Left colon (tissue), 2 donors: ENCODE results near the gene PPM1H. TPM values are rescaled to one million over a fixed set of nuclear protein-coding genes. Genes with fewer than 3 reads are reported as not detected.
"Not testable (repeated sequence)": the region's sequence is repeated elsewhere in the genome, so short reads cannot be mapped to it uniquely, and the experiment has no call there.

ENCODE experiments used
- ATAC-seq: fragments of 200-7000 bp; cut with Tn5 transposase; one replicate; pipeline ENCODE4 v1.9.1; 2020; ENCODE audit warnings: mild to moderate bottlenecking, moderate library complexity
- DNase-seq, 2 donors: peaks; one replicate each; pipeline ENCODE4 v3.0.0-alpha.2; 2020
- intact Hi-C, 2 donors: fragments of 100-400 bp; cut with DNase I in 1 of 2; cut with micrococcal nuclease in 1 of 2; formaldehyde crosslinking; loops; one replicate each; pipeline versions ENCODE4 v1.11.2 to v1.14.0; 2022; cut with DNase I, micrococcal nuclease
- total RNA-seq, 2 donors: library from RNA; stranded (reverse); fragmentation: NEBNext Ultra II Directional; extraction: Animal tissue kit (Norgen Biotek cat#: 25700); gene quantifications; one replicate each; pipeline ENCODE4 v1.2.1, GENCODE V29; 2021
- donor health status: DM: no; HTN: no; CAD: no.
- donor health status: DM: yes; HTN: yes; CAD: no.

PPM1H gene
- total RNA-seq, 2 donors from 2014 or later, result 7.6 to 7.9 TPM

DNA sequence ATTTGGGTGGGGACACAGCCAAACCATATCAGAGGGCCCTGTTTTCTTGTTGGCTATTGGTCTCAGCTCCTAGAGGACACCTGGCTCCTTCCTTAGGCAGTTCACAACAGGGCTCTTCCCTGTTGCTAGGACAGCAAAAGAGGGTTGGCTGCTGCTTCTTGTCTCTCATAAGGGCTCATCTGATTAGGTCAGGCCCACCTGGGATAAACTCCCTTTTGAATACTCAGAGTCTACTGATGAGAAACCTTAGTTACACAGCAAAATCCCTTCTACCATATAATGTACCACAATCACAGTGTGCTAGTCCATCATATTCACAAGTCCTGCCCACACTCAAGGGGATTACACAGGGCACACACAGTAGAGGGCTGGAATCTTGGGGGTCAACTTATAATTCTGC, 49.7 kb downstream of the PPM1H start:
- intact Hi-C loops, result no loop called here
- no peak for ATAC-seq
- DNase-seq, result no peak

DNA sequence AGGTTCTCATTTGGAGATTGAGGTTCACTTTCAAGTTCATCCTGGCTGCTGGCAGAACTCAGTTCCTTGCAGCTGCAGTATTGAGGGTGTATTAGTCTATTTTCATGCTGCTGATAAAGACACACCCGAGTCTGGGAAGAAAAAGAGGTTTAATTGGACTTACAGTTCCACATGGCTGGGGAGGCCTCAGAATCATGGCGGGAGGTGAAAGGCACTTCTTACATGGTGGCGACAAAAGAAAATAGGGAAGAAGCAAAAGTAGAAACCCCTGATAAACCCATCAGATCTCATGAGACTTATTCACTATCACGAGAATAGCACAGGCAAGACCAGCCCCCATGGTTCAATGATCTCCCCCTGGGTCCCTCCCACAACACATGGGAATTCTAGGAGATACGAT, 50.1 kb downstream of the PPM1H start:
- ATAC-seq, intact Hi-C loops, DNase-seq: not testable (repeated sequence)

DNA sequence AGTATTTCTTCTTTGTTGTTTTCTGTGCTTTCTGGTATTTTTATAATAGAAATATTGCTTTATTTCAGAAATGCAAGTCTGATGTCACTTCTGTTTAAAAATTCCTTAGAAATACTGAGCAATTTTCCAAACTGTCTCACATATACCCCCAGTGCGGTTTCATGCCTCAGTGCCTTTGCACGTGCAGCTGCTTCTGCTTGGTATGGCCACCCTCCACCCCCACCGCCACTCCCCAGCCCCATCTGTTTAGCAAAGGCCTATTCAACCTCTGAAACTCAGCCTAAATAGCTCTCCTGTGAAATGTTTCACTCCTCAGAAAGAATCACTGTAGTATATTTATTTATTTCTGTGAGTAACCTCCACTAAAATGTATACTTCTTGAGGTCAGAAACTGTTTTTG, 52.3 kb downstream of the PPM1H start:
- DNase-seq (no peak), ATAC-seq (no peak)
- intact Hi-C loops, result no loop called here

DNA sequence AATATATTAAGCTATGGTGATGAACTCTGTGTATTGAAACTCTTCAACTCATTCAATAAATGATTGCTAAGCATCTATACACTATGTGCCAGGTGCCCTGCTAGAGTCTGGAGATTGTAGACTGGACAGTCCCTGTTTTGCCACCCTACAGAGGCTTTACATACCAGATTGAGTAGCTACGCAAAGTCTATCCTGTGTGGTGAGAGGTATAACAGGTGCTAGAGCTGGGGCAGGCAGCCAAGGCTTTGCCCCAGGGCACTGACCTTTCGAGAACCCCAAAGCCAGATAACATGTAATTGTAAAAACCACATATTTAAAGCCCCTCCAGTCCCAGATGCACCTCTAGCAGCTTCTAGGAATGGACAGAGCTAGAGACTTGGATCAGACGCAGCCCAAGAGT, 52.8 kb downstream of the PPM1H start:
- intact Hi-C loops, result no loop called here

GRCh38 chr12:62879691-62880090, 55.3 kb downstream of the PPM1H start:
- no peak for DNase-seq
- no peak for ATAC-seq
- intact Hi-C loops, result no loop called here

More for the DNA sequence above, 52.8 kb downstream of the PPM1H start:
- ATAC-seq (no peak), DNase-seq (no peak)

DNA sequence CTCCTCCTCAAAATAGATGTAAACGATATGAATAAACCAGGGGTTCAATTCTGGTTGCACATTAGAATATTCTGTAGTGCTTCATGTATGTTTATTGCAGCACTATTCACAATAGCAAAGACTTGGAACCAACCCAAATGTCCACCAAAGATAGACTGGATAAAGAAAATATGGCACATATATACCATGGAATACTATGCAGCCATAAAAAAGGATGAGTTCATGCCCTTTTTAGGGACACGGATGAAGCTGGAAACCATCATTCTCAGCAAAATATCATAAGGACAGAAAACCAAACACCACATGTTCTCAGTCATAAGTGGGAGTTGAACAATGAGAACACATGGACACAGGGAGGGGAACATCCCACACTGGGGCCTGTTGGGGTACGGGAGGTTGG, 55.7 kb downstream of the PPM1H start:
- ATAC-seq, DNase-seq, intact Hi-C loops: not testable (repeated sequence)

- ATAC-seq (no peak), DNase-seq (no peak)
- intact Hi-C loops, result no loop called here
These were observed 56.7 kb downstream of the PPM1H start for GRCh38 chr12:62878211-62878610.

DNA sequence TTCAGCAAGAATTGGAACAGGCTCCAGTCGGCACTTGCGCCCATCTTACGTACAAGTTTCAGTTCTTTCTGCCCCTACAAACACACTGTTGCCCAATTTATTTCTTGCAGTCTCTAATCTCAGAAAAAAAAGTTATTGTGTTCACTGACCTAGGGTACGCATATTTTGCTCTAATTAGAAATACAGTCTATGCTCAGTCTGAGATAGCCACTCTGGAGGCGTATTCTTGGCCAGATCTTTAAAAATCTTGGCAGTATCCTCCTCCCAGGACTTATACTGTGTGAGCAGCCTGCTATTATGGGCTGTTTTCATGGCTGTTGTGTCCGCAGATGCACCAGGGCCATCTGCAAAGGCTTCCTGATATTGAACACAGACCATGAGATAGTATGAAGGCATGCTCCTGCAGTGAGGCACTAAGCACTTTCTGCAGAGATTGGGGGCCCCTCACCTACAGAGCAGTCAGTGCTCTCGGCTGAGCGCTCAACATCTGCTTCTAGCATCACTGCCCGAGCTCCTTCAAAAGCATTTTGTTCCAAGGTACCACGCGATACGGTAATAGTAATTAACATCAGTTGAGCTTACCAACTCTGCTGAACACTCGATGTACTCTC, 57.9 kb downstream of the PPM1H start:
- no peak for DNase-seq
- intact Hi-C loops, result no loop called here

DNA sequence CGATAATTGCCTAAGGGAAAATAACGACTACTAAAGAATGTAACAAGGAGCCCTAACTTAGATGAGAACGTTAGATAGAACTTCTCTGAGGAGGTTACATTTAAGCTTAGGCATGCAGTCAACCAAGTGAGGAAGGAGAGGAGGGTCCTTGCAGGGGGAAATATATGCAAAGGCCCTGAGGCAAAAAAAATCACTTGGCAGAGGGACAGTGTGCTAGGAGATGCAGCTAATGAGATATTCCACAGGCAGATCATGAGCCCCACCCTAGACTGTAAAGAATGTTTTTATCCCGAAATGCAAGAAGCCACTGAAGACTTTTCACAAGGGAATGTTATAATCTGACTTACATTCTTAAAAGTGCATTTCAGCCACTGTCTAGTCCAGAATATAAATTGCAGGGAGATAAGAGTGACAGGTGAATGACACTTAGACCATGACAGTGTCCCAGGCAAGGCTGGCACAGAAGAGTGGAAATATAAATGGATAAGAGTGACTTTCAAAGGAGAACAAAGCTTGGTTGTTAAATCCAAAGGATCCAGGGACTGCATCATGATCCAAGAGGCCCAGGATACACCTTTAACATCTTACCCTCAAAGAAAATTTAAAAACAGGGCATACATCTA, 61.0 kb downstream of the PPM1H start:
- ATAC-seq (no peak), DNase-seq (no peak)
- intact Hi-C loops, result no loop called here

More for the DNA sequence above, 57.9 kb downstream of the PPM1H start:
- no peak for ATAC-seq

DNA sequence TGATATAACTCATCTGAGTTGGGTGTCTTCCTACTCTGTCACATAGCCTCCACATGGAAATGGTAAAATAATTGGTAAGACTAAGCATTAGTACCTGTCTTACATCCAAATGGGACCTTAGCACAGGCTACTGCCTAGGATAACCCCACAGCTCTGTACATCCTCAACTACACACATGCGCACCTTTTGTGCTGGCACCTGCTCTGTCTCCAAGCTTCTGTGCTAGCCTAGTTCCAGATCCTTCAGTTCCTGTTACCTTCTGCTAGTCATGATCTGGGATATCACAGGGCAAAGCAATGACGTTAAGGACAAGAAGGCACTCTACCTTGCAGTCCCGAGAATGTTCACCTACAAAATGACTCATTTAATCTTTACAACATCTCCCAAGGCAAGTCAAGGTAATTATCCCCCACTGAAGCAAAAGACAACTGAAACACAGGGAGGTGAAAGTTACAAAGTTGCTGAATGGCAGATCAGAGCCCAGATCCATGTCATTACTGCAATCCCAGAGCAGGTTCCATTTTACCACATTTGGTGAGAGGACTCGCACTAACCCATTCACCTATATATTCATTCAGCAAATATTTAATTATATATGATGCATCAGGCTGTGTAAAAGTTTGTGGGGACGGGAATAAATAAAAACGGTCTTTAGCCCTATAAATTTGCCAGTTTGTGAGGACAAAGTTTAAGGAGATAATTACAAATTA, 61.7 kb downstream of the PPM1H start:
- ATAC-seq (peak; percentile 30), DNase-seq (no peak)
- intact Hi-C loops, result no loop called here

GRCh38 chr12:62868820-62869219, 66.1 kb downstream of the PPM1H start:
- ATAC-seq, result no peak
- intact Hi-C loops, result no loop called here
- no peak for DNase-seq

DNA sequence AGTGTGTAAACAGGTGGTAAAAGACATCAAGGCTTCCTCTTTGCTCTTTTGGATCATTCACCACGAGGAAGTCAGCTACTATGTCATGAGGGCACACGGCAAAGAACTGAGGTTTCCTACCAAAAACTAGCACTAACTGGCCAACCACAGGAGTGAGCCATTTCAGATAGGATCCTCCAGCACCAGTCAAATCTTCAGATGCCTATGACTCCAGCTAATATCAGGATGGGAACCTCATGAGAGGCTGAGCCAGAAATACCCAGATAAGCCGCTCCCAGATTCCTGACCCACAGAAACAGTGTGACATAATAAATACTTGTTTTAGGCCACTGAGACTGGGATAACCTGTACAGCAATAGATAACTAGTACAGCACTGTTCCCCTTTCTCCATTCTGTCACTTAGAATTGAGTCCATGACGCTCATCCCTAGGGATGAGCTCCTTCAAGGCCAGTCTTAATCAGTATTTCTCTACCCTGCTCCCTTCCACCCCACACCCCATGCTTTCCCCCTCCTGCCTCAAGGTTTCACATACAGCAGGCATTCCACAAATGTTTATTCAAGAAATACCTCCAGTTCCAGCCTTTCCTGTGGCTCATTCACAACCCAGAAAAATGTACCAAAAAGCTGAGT, 68.4 kb downstream of the PPM1H start:
- intact Hi-C loops, result no loop called here
- DNase-seq (no peak), ATAC-seq (no peak)

DNA sequence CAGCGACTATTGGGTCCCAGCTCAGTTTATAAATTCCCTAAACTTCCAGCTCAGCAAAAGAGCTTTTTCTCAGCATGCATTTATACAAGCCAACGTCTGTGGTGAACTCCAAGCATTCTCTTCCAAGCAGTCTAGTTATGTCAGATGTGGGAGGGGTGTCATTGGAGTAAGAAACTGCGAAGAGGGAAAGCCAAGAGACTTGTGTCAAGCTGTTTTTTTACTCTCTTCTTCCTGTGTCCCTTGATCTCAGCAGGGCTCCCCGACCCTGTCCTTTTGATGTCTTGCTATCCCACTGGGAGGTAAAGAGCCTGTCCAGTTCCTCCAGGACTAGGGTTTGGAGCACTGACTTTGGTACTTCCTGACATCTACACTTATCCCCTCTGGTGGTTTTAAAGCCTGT, 69.0 kb downstream of the PPM1H start:
- no peak for ATAC-seq
- no peak for DNase-seq
- intact Hi-C loops, result no loop called here

- DNase-seq, result no peak
- ATAC-seq, result no peak
- intact Hi-C loops, result no loop called here
These were observed 69.9 kb downstream of the PPM1H start for GRCh38 chr12:62865065-62865464.

DNA sequence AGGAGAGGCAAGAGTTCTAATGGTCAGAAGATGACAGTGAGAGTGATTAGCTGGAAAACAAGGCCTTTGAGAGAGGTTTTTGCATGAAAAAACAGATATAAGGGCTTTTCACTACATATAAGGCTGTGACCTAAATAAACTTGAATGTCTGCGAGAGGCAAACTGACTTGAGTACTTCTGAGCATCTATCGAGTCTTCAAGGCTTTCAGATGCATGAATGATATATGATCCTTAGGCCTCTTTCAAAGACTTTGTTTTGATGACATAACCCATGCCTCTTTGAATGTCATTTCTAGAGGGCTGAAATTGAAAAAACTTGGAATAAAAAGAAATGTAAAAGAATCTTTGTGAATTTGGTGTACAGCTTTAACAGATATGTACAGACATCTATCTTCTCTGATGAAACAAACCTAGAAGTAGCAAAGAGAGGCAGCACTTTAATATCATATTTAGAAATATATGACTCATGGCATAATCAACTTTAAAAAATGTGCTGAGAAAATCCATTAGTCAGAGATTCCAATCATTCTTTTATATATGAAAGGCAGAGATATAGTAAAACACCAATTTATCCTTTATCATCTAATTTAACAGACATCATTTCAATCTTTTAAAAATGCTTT, 72.6 kb downstream of the PPM1H start:
- intact Hi-C loops, result no loop called here
- ATAC-seq (no peak), DNase-seq (no peak)

DNA sequence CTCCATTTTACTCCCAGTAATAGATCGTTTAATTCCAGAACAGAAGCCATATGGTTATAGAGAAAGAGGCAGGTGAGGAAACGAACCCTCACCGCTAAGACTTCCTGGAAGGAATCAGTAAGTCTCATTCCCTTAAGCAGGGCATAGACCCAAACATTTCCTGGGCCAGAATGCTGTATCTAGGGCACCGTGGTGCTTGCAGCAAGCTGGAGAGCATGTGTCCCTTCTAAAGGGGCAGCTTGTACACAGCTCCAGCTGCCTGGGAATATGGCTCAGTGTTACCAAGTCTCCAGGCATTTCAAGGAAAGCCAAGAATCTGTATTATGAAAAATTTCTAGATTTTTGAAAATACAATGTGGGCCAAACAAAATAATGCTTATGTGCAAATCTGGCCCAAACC, 73.4 kb downstream of the PPM1H start:
- ATAC-seq, result no peak
- intact Hi-C loops, result no loop called here
- DNase-seq, result no peak

DNA sequence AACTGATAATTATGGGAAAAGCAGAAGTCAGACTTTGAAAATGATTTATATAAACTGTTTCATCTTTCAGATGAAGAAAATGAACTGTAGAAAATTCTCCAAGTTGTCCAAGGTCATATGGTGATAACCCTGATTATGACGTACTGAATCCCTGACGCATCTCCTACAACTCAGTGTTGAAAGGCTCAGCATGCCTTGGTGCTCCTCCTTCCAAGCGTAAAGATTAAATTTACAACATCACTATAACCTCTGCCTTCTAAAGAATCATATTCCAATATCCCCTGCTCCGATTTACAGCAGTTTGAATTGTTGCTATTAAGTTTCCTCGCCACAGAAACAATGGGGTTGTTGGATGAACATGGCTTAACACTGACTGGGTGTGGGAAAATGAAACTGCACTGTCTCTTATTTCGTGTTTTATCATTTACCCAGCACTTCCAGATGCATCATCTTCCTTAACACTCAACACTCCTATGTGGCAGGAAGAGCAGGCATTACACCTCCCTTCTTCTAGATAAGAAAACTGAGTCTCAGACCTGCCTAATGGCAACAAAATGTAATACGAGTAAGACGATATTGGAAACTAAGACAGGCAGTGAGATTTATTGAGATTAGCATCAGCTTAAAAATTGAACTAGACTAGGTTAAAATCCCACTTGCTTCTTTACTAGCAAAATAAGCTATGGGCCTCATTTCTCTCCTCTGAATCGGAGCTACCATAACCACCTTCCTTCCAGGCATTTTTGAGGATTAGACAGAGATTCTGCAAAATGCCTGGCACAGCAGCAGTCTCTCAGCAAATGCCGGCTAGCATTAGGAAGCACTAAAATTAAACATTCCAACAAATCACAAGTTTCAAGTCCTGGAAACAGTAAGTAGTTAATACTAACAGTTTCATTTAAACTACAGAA, 74.2 kb downstream of the PPM1H start:
- ATAC-seq, result no peak
- DNase-seq, result no peak
- intact Hi-C loops, result no loop called here

DNA sequence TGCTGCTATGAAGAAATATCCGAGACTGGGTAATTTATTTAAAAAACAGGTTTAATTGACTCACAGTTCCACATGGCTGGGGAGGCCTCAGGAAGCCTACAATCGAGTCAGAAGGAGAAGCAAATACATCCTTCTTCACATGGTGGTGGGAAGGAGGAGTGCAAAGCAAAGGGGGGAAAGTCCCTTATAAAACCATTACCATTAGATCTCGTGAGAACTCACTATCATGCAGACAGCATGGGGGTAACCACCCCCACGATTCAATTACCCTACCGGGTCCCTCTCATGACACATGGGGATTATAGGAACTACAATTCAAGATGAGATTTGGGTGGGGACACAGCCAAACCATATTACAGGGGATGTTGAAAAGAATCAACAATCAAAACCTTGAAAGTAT, 74.9 kb downstream of the PPM1H start:
- no peak for ATAC-seq
- intact Hi-C loops, result no loop called here
- DNase-seq, result no peak

GRCh38 chr12:62859321-62859737, 75.6 kb downstream of the PPM1H start:
- ATAC-seq (no peak), DNase-seq (no peak)
- intact Hi-C loops, result no loop called here
